Gastrocnemius medialis (tissue), 4 donors: ENCODE measurements around the gene DCT. TPM values are rescaled to one million over a fixed set of nuclear protein-coding genes. Genes with fewer than 3 reads are reported as not detected.

Experiments used
- ATAC-seq, 2 donors: fragments of 150-250 bp; one replicate each; pipeline ENCODE4 v1.9.1; 2016
- DNase-seq, 2 donors: peaks; one replicate each; pipeline ENCODE4 v3.0.0-alpha.2; 2019
- H3K27ac ChIP-seq, 4 donors: fragments of 200-600 bp; sonication (generic); 1 replicate in 1 of 4; 2 replicates in 3 of 4; pipeline ENCODE4 v1.5.1; 2016 to 2018; ENCODE audit warnings: mild to moderate bottlenecking in 2 of 4, moderate library complexity in 1 of 4
- H3K27me3 ChIP-seq, 3 donors: fragments of 200-600 bp; sonication (generic) in 2 of 3; 1 replicate in 1 of 3; 2 replicates in 2 of 3; pipeline versions ENCODE4 v1.5.1 to v1.6.0; 2016 to 2019; ENCODE audit warnings: mild to moderate bottlenecking in 1 of 3, moderate library complexity in 1 of 3
- H3K36me3 ChIP-seq, 2 donors: fragments of 200-600 bp; sonication (generic) in 1 of 2; one replicate each; pipeline ENCODE4 v1.5.1; 2017 to 2018
- H3K4me1 ChIP-seq, 2 donors: fragments of 200-600 bp; sonication (generic) in 1 of 2; one replicate each; pipeline ENCODE4 v1.5.1; 2016 to 2017; ENCODE audit warnings: mild to moderate bottlenecking in 2 of 2
- H3K4me3 ChIP-seq, 4 donors: fragments of 200-600 bp; sonication (generic) in 3 of 4; 1 replicate in 1 of 4; 2 replicates in 3 of 4; pipeline ENCODE4 v1.5.1; 2016 to 2019; ENCODE audit warnings: mild to moderate bottlenecking in 2 of 4
- H3K9me3 ChIP-seq, 3 donors: fragments of 200-600 bp; sonication (generic) in 2 of 3; 1 replicate in 1 of 3; 2 replicates in 2 of 3; pipeline ENCODE4 v1.5.1; 2016 to 2019
- POLR2A ChIP-seq, 2 donors: fragments of 450-650 bp; IDR thresholded peaks; one replicate each; pipeline ENCODE4 v1.6.1; 2017; ENCODE audit warnings: antibody characterized with exemption in 2 of 2, mild to moderate bottlenecking in 2 of 2, moderate library complexity in 2 of 2
- in situ Hi-C, 4 donors: fragments of 200-750 bp; cut with MboI; loops; one replicate each; pipeline versions ENCODE4 v1.15.0 to v1.8.0; 2017; ENCODE audit warnings: low sequenced_read_pairs in 4 of 4
- intact Hi-C: fragments of 100-400 bp; cut with DNase I; formaldehyde crosslinking; loops from one replicate; pipeline ENCODE4 v1.15.1; 2023; ENCODE audit warnings: low total_unique reads
- total RNA-seq, 4 donors: library from RNA; depleted of rRNA; stranded (reverse); fragments of >200 nt; gene quantifications; one replicate each; pipeline versions ENCODE4 v1.1.0 to v1.2.3, GENCODE V29; 2016
- TF ChIP-seq, protein P1 (sequence below), 5 experiments: fragments of 450-650 bp in 3 of 5; fragments of 200-600 bp in 2 of 5; sonication (generic) in 2 of 5; IDR thresholded peaks in 4 of 5; conservative IDR thresholded peaks in 1 of 5; 1 replicate in 4 of 5; 2 replicates in 1 of 5; pipeline ENCODE4 v1.5.1; 2016 to 2019; ENCODE audit warnings: antibody characterized with exemption in 5 of 5, mild to moderate bottlenecking in 3 of 5, moderate library complexity in 3 of 5

The DCT gene
- total RNA-seq, 4 donors from 2014 or later: 0.10 to 0.71 (median 0.16) TPM; not detected in 1

- Histone ChIP-seq H3K36me3 (no peaks in the 10 kb centered on the region), H3K9me3 (no peaks in the 10 kb centered on the region), H3K27ac (no peak overlapping the region), H3K4me3 (no peak overlapping the region), H3K4me1 (no peaks in the 10 kb centered on the region), H3K27me3 (no peaks in the 10 kb centered on the region)
- TF ChIP-seq, protein P1, sequence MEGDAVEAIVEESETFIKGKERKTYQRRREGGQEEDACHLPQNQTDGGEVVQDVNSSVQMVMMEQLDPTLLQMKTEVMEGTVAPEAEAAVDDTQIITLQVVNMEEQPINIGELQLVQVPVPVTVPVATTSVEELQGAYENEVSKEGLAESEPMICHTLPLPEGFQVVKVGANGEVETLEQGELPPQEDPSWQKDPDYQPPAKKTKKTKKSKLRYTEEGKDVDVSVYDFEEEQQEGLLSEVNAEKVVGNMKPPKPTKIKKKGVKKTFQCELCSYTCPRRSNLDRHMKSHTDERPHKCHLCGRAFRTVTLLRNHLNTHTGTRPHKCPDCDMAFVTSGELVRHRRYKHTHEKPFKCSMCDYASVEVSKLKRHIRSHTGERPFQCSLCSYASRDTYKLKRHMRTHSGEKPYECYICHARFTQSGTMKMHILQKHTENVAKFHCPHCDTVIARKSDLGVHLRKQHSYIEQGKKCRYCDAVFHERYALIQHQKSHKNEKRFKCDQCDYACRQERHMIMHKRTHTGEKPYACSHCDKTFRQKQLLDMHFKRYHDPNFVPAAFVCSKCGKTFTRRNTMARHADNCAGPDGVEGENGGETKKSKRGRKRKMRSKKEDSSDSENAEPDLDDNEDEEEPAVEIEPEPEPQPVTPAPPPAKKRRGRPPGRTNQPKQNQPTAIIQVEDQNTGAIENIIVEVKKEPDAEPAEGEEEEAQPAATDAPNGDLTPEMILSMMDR (IDR thresholded peaks at IDR 0.05 in 4 of 5, conservative IDR thresholded peaks at IDR 0.05 in 1 of 5): no peak
- no peak for TF ChIP-seq POLR2A (IDR thresholded peaks at IDR 0.05)
- intact Hi-C loops (no loop called here), in situ Hi-C loops (no loop called here)
- no peak for ATAC-seq
- DNase-seq: no peak
Measured at GRCh38 chr13:94464771-94465170, 14.7 kb downstream of the DCT start.

DNA sequence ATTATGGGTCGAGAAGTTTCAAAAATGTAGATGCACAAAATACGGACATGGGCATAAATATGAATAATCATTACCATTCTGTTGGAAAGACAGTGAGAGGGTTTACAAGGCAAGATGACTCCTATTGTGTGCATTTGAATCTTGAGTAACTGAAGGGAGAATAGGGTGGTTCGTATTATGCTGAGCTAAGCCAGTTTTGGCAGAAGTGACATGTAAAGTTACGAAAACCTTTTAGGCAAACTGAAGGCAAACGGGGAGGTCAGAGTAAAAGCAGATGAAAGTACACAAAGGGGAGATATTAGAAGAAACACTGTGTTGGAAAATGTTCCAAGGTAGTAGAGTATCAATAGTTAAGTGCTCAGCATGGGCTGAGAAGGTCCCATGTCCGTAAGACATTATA is 16.8 kb downstream of the DCT start:
- no peak overlapping the region for H3K4me3 ChIP-seq
- no peaks in the 10 kb centered on the region for H3K9me3 ChIP-seq
- no peaks in the 10 kb centered on the region for H3K36me3 ChIP-seq
- in situ Hi-C loops: no loop called here
- ATAC-seq (no peak), DNase-seq (no peak)
- intact Hi-C loops: no loop called here
- no peaks in the 10 kb centered on the region for H3K27me3 ChIP-seq
- H3K27ac ChIP-seq: no peak overlapping the region
- TF ChIP-seq POLR2A (IDR thresholded peaks at IDR 0.05): no peak
- no peaks in the 10 kb centered on the region for H3K4me1 ChIP-seq

DNA sequence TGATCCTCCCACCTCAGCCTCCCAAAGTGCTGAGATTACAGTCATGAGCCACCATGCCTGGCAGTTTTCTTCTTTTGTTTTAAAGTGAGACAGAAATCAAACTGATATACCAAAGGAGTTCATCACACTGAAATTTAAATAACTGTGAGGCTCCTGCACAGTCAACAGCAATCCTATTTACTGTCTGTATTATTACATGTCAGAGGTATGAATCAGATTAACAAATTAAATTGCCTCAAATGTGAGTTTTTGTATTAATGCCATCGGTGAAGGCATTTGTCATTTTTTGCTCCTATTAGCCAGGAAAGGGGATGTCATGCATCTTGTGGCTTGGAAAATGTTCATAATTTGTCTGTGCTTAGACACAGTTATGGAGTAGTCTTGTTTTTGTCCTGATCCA is 20.4 kb downstream of the DCT start:
- no peak for DNase-seq
- no peaks in the 10 kb centered on the region for H3K9me3 ChIP-seq
- in situ Hi-C loops: no loop called here
- H3K4me1 ChIP-seq: no peaks in the 10 kb centered on the region
- H3K27me3 ChIP-seq: no peaks in the 10 kb centered on the region
- ATAC-seq: no peak
- no peak for TF ChIP-seq POLR2A (IDR thresholded peaks at IDR 0.05)
- TF ChIP-seq, protein P1 (IDR thresholded peaks at IDR 0.05 in 4 of 5, conservative IDR thresholded peaks at IDR 0.05 in 1 of 5): no peak
- intact Hi-C loops: no loop called here
- no peaks in the 10 kb centered on the region for H3K36me3 ChIP-seq
- H3K27ac ChIP-seq: no peak overlapping the region
- H3K4me3 ChIP-seq: no peak overlapping the region

- in situ Hi-C loops: no loop called here
- no peak for DNase-seq
Measured at GRCh38 chr13:94455414-94455813, 24.1 kb downstream of the DCT start.

DNA sequence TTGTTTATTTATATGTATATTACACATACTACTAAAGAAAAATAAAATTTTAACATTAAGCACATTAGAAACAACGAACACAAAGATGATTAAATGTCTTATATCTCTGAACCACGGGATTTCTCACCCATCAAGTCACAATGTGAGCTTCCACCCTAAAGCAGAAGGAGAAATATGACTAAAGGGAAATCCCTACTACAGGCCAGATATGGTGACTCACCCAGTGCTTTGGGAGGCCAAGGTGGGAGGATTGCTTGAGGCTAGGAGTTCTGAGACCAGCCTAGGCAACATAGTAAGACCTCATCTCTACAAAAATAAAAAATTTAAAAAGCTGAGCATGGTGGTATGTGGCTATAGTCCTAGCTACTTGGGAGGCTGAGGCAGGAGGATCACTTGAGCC is 24.6 kb downstream of the DCT start:
- Histone ChIP-seq H3K9me3 (no peaks in the 10 kb centered on the region), H3K4me1 (no peaks in the 10 kb centered on the region), H3K27me3 (no peaks in the 10 kb centered on the region), H3K27ac (no peak overlapping the region), H3K36me3 (no peaks in the 10 kb centered on the region), H3K4me3 (no peak overlapping the region)
- in situ Hi-C loops: no loop called here
- intact Hi-C loops: no loop called here
- DNase-seq (no peak), ATAC-seq (no peak)
- TF ChIP-seq, protein P1 (IDR thresholded peaks at IDR 0.05 in 4 of 5, conservative IDR thresholded peaks at IDR 0.05 in 1 of 5): no peak

More at GRCh38 chr13:94455414-94455813, 24.1 kb downstream of the DCT start:
- no peak for TF ChIP-seq POLR2A (IDR thresholded peaks at IDR 0.05)
- TF ChIP-seq, protein P1 (IDR thresholded peaks at IDR 0.05 in 4 of 5, conservative IDR thresholded peaks at IDR 0.05 in 1 of 5): no peak
- H3K36me3 ChIP-seq: no peaks in the 10 kb centered on the region
- no peaks in the 10 kb centered on the region for H3K4me1 ChIP-seq
- intact Hi-C loops: no loop called here
- no peak overlapping the region for H3K27ac ChIP-seq
- H3K27me3 ChIP-seq: no peaks in the 10 kb centered on the region
- ATAC-seq: no peak
- H3K4me3 ChIP-seq: no peak overlapping the region
- no peaks in the 10 kb centered on the region for H3K9me3 ChIP-seq
